Endodermal cell (in vitro differentiated cells): ENCODE measurements around the gene EIF3A. TPM values are rescaled to one million over a fixed set of nuclear protein-coding genes. Genes with fewer than 3 reads are reported as not detected.

Source experiments
- DNase-seq: peaks from one replicate; pipeline ENCODE4 v3.0.0-alpha.2; 2017
- H3K27ac ChIP-seq: 2 replicates; pipeline ENCODE4 v1.5.1; 2013; ENCODE audit warnings: mild to moderate bottlenecking, low read depth, low read length, moderate library complexity
- H3K27me3 ChIP-seq: 2 replicates; pipeline ENCODE4 v1.6.1; 2013; ENCODE audit warnings: mild to moderate bottlenecking, low read length, moderate library complexity; ENCODE audit not compliant: insufficient read depth, control insufficient read depth, poor library complexity, severe bottlenecking
- H3K36me3 ChIP-seq: 2 replicates; pipeline ENCODE4 v1.7.0; 2013; ENCODE audit warnings: mild to moderate bottlenecking, low read length, moderate library complexity; ENCODE audit not compliant: control insufficient read depth, insufficient read depth
- H3K4me1 ChIP-seq: one replicate; pipeline ENCODE4 v1.7.0; 2013; ENCODE audit warnings: low read length; ENCODE audit not compliant: control insufficient read depth, insufficient read depth
- H3K4me3 ChIP-seq: 2 replicates; pipeline ENCODE4 v1.5.1; 2013; ENCODE audit warnings: mild to moderate bottlenecking, low read length, moderate library complexity
- H3K9ac ChIP-seq: 2 replicates; pipeline ENCODE4 v1.6.1; 2013; ENCODE audit warnings: mild to moderate bottlenecking, low read length, moderate library complexity; ENCODE audit not compliant: poor library complexity, severe bottlenecking; ENCODE audit errors: extremely low read depth
- H3K9me3 ChIP-seq: 2 replicates; pipeline ENCODE4 v1.6.1; 2013; ENCODE audit warnings: mild to moderate bottlenecking, low read length, moderate library complexity; ENCODE audit not compliant: control insufficient read depth
- H3K27ac Mint-ChIP-seq: 2 replicates; pipeline ENCODE4 v1.8.0; 2020; ENCODE audit warnings: mixed read lengths
- H3K27me3 Mint-ChIP-seq: 2 replicates; pipeline ENCODE4 v1.8.0; 2021; ENCODE audit warnings: mild to moderate bottlenecking, mixed read lengths; ENCODE audit not compliant: insufficient read depth
- H3K36me3 Mint-ChIP-seq: 2 replicates; pipeline ENCODE4 v1.8.0; 2020; ENCODE audit warnings: low read depth, mixed read lengths
- H3K4me1 Mint-ChIP-seq: 2 replicates; pipeline ENCODE4 v1.8.0; 2020; ENCODE audit warnings: mixed read lengths
- H3K4me3 Mint-ChIP-seq: 2 replicates; pipeline ENCODE4 v1.8.0; 2020; ENCODE audit warnings: mild to moderate bottlenecking, moderate library complexity, mixed read lengths
- H3K9me3 Mint-ChIP-seq: 2 replicates; pipeline ENCODE4 v1.8.0; 2020; ENCODE audit warnings: mild to moderate bottlenecking, mixed read lengths
- CTCF ChIP-seq: fragments of 200-600 bp; sonication (generic); conservative IDR thresholded peaks from 2 replicates; pipeline ENCODE4 v1.5.0; 2021; ENCODE audit warnings: antibody characterized with exemption, mild to moderate bottlenecking
- WGBS, 2 experiments: methylation state at CpG; one replicate each; pipeline versions ENCODE4 v1.1.5 to v1.1.7; 2013; ENCODE audit warnings: missing lambda C conversion rate in 2 of 2, mixed read lengths in 1 of 2; ENCODE audit not compliant: insufficient coverage in 1 of 2, insufficient read length in 1 of 2; 5-methylcytosine and 5-hydroxymethylcytosine counted together
- total RNA-seq, 2 donors: library from RNA; stranded (reverse); fragmentation: NEBNext Ultra II Directional in 1 of 2; extraction: Animal tissue kit (Norgen Biotek cat#: 25700) in 1 of 2; gene quantifications; 2 replicates in 1 of 2; 3 replicates in 1 of 2; pipeline ENCODE4 v1.2.1, GENCODE V29; 2021

EIF3A gene
- total RNA-seq, 2 donors from 2014 or later: 134 to 144 TPM

- WGBS, 2 experiments: 86 to 92% methylated on average over 2 to 7 of the region's 7 CpGs
- peaks cover 4% of the 10 kb centered on the region for H3K4me1 Mint-ChIP-seq
- no peak for DNase-seq
Measured at GRCh38 chr10:118986815-118987790, 93.5 kb downstream of the EIF3A start.

GRCh38 chr10:118985576-118985975 lies 95.0 kb downstream of the EIF3A start:
- H3K9ac ChIP-seq: no peak overlapping the region
- H3K4me1 ChIP-seq: no peaks in the 10 kb centered on the region
- H3K36me3 ChIP-seq: no peaks in the 10 kb centered on the region
- no peak overlapping the region for H3K27ac Mint-ChIP-seq
- TF ChIP-seq CTCF: no peak
- no peak overlapping the region for H3K27ac ChIP-seq
- no peak for DNase-seq
- peaks cover 4% of the 10 kb centered on the region for H3K4me1 Mint-ChIP-seq
- H3K9me3 Mint-ChIP-seq: peaks cover 22% of the 10 kb centered on the region
- peaks cover 11% of the 10 kb centered on the region for H3K9me3 ChIP-seq
- no peak overlapping the region for H3K4me3 ChIP-seq
- no peak overlapping the region for H3K4me3 Mint-ChIP-seq
- H3K36me3 Mint-ChIP-seq: no peaks in the 10 kb centered on the region
- 84% methylated on average over 2 of the region's 2 CpGs; no CpG with 5 or more reads in 1 of the 2 experiments for WGBS, 2 experiments
- no peaks in the 10 kb centered on the region for H3K27me3 Mint-ChIP-seq
- no peaks in the 10 kb centered on the region for H3K27me3 ChIP-seq

More at GRCh38 chr10:118986815-118987790, 93.5 kb downstream of the EIF3A start:
- no peaks in the 10 kb centered on the region for H3K27me3 ChIP-seq
- no peaks in the 10 kb centered on the region for H3K36me3 ChIP-seq
- Mint-ChIP-seq H3K4me3 (no peak overlapping the region), H3K27ac (no peak overlapping the region), H3K9me3 (peaks cover 22% of the 10 kb centered on the region), H3K27me3 (no peaks in the 10 kb centered on the region), H3K36me3 (no peaks in the 10 kb centered on the region)
- H3K4me3 ChIP-seq: no peak overlapping the region
- no peak overlapping the region for H3K9ac ChIP-seq
- no peak for TF ChIP-seq CTCF
- peaks cover 11% of the 10 kb centered on the region for H3K9me3 ChIP-seq
- no peaks in the 10 kb centered on the region for H3K4me1 ChIP-seq
- H3K27ac ChIP-seq: no peak overlapping the region

Other genes with a start within 250 kb of the EIF3A start
- gene NANOS1, start 51.1 kb downstream of the EIF3A start, total RNA-seq: 1 to 10 TPM in 1 of 2 donors, under 1 TPM in 1; 0.71 to 1.7 TPM
- 10 to 100 TPM; 76.1 to 91.2 TPM for gene DENND10, start 23.3 kb upstream of the EIF3A start, total RNA-seq
- 10 to 100 TPM; 18.3 to 23.2 TPM for gene SFXN4, start 84.9 kb upstream of the EIF3A start, total RNA-seq
- 100 to 1,000 TPM; 153 to 173 TPM for gene PRDX3, start 98.0 kb upstream of the EIF3A start, total RNA-seq
- gene GRK5, start 126.8 kb upstream of the EIF3A start, total RNA-seq: 10 to 100 TPM in 1 of 2 donors, 1 to 10 TPM in 1; 9.1 to 11.9 TPM